Measurements from ENCODE around the gene LDLRAD1. TPM values are rescaled to one million over a fixed set of nuclear protein-coding genes. Genes with fewer than 3 reads are reported as not detected.
A peak's percentile ranks its signal among the peaks of the same experiment; 100 is the strongest.

Gene LDLRAD1
- total and polyA plus RNA-seq, 2 of the 13 experiments (the other 11 are each of a cell fraction or from before 2014, with no cell fraction given): 2.5 to 14.0 TPM

DNA sequence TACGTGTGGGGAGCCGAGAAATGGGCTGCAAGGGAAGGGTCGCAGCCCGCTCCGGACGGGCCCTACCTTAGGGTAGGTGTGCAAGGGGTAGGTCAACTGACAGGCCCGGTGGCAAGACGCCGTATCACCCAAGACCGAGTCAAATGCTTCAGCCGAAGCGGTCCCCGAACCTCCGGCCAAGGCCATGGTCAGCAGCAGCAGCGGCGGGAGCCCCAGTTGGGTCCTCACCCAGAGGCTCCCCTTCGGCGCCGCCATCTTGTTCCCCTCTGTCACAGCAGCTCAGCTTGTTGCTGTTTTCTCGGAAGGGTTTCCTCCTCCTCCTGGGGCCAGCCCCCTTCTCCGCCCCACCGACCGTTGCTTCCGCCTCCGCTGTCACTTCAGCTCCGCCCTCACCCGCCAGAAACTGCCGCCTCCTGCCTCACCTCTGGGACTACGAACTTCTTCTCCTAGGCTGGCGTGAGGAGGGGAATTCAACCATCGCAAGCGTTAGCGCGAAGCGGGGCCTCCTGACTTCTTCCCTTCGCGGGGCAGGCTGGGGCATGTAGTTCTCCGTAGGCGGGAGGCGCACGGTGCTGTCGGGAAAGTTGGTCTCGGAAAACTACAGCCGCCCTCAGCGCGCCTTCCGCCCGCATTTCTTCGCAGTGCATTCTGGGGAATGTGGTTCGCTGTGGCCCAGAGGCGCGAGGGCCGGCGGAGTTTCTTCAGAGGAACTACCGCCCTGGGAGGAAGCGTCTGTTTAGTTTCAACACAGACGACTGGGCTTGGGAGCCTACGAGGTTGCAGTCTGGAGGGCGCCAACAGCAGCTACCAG, 35.2 kb upstream of the LDLRAD1 start, which contains the start of the genes TCEANC2 and TMEM59 (continued):
- TF ChIP-seq, protein P1, sequence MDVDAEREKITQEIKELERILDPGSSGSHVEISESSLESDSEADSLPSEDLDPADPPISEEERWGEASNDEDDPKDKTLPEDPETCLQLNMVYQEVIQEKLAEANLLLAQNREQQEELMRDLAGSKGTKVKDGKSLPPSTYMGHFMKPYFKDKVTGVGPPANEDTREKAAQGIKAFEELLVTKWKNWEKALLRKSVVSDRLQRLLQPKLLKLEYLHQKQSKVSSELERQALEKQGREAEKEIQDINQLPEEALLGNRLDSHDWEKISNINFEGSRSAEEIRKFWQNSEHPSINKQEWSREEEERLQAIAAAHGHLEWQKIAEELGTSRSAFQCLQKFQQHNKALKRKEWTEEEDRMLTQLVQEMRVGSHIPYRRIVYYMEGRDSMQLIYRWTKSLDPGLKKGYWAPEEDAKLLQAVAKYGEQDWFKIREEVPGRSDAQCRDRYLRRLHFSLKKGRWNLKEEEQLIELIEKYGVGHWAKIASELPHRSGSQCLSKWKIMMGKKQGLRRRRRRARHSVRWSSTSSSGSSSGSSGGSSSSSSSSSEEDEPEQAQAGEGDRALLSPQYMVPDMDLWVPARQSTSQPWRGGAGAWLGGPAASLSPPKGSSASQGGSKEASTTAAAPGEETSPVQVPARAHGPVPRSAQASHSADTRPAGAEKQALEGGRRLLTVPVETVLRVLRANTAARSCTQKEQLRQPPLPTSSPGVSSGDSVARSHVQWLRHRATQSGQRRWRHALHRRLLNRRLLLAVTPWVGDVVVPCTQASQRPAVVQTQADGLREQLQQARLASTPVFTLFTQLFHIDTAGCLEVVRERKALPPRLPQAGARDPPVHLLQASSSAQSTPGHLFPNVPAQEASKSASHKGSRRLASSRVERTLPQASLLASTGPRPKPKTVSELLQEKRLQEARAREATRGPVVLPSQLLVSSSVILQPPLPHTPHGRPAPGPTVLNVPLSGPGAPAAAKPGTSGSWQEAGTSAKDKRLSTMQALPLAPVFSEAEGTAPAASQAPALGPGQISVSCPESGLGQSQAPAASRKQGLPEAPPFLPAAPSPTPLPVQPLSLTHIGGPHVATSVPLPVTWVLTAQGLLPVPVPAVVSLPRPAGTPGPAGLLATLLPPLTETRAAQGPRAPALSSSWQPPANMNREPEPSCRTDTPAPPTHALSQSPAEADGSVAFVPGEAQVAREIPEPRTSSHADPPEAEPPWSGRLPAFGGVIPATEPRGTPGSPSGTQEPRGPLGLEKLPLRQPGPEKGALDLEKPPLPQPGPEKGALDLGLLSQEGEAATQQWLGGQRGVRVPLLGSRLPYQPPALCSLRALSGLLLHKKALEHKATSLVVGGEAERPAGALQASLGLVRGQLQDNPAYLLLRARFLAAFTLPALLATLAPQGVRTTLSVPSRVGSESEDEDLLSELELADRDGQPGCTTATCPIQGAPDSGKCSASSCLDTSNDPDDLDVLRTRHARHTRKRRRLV (CRISPR knock-in tag; IDR thresholded peaks at IDR 0.05): peak; percentile 81
- TF ChIP-seq ZNF136 (CRISPR knock-in tag; IDR thresholded peaks at IDR 0.05; ENCODE audit: low read depth) (no peak), ZMYM2 (CRISPR knock-in tag; IDR thresholded peaks at IDR 0.05) (0 out of 2 replicates have a peak, but pooled peaks have one; percentile 10), JARID2 (CRISPR knock-in tag; IDR thresholded peaks at IDR 0.05; ENCODE audit: insufficient replicate concordance) (peak; percentile 69), PRDM15 (CRISPR knock-in tag; IDR thresholded peaks at IDR 0.05) (no peak), ATF7 (IDR thresholded peaks at IDR 0.05) (no peak), ATF7 (CRISPR knock-in tag; IDR thresholded peaks at IDR 0.05) (no peak), CHCHD3 (CRISPR knock-in tag; IDR thresholded peaks at IDR 0.05) (no peak), ZBTB39 (CRISPR knock-in tag; IDR thresholded peaks at IDR 0.05) (no peak), NCOA5 (CRISPR knock-in tag; IDR thresholded peaks at IDR 0.05) (no peak), ZNF160 (CRISPR knock-in tag; IDR thresholded peaks at IDR 0.05) (no peak)
- TF ChIP-seq, protein P2, sequence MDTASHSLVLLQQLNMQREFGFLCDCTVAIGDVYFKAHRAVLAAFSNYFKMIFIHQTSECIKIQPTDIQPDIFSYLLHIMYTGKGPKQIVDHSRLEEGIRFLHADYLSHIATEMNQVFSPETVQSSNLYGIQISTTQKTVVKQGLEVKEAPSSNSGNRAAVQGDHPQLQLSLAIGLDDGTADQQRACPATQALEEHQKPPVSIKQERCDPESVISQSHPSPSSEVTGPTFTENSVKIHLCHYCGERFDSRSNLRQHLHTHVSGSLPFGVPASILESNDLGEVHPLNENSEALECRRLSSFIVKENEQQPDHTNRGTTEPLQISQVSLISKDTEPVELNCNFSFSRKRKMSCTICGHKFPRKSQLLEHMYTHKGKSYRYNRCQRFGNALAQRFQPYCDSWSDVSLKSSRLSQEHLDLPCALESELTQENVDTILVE (CRISPR knock-in tag; IDR thresholded peaks at IDR 0.05): no peak; the same call in 1 of the 2 replicates
- TF ChIP-seq, protein P3, sequence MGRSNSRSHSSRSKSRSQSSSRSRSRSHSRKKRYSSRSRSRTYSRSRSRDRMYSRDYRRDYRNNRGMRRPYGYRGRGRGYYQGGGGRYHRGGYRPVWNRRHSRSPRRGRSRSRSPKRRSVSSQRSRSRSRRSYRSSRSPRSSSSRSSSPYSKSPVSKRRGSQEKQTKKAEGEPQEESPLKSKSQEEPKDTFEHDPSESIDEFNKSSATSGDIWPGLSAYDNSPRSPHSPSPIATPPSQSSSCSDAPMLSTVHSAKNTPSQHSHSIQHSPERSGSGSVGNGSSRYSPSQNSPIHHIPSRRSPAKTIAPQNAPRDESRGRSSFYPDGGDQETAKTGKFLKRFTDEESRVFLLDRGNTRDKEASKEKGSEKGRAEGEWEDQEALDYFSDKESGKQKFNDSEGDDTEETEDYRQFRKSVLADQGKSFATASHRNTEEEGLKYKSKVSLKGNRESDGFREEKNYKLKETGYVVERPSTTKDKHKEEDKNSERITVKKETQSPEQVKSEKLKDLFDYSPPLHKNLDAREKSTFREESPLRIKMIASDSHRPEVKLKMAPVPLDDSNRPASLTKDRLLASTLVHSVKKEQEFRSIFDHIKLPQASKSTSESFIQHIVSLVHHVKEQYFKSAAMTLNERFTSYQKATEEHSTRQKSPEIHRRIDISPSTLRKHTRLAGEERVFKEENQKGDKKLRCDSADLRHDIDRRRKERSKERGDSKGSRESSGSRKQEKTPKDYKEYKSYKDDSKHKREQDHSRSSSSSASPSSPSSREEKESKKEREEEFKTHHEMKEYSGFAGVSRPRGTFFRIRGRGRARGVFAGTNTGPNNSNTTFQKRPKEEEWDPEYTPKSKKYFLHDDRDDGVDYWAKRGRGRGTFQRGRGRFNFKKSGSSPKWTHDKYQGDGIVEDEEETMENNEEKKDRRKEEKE (IDR thresholded peaks at IDR 0.05): no peak

All from HepG2 (cell line).